ENCODE results near the gene CD226.

Gene CD226

DNA sequence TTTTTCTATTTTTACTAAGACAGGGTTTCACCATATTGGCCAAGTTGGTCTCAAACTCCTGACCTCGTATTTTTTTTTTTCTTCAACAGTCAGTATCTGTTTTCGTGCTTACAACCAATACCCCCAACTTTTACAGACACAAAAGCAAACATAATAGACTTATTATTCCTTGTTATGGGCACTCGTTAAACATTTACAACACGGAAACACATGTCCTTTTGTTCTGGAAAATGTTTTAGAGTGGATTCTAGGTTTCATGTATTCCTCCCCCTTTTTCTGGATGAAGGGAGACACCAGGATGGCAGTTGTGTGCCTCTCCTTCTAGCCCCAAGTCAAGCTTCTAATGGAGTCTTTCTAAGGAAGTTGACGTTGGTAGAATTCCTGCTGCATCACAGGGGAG, 88.8 kb downstream of the CD226 start:
- in situ Hi-C loops (cut with MboI; ENCODE audit: low sequenced_read_pairs, unreplicated experiment) = no loop called here
- TF ChIP-seq, protein P1, sequence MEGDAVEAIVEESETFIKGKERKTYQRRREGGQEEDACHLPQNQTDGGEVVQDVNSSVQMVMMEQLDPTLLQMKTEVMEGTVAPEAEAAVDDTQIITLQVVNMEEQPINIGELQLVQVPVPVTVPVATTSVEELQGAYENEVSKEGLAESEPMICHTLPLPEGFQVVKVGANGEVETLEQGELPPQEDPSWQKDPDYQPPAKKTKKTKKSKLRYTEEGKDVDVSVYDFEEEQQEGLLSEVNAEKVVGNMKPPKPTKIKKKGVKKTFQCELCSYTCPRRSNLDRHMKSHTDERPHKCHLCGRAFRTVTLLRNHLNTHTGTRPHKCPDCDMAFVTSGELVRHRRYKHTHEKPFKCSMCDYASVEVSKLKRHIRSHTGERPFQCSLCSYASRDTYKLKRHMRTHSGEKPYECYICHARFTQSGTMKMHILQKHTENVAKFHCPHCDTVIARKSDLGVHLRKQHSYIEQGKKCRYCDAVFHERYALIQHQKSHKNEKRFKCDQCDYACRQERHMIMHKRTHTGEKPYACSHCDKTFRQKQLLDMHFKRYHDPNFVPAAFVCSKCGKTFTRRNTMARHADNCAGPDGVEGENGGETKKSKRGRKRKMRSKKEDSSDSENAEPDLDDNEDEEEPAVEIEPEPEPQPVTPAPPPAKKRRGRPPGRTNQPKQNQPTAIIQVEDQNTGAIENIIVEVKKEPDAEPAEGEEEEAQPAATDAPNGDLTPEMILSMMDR (IDR thresholded peaks at IDR 0.05; ENCODE audit: borderline replicate concordance, control extremely low read depth, extremely low read depth, insufficient read depth, missing control alignments) = no peak
- DNase-seq (ENCODE audit: low spot score) = no peak

DNA sequence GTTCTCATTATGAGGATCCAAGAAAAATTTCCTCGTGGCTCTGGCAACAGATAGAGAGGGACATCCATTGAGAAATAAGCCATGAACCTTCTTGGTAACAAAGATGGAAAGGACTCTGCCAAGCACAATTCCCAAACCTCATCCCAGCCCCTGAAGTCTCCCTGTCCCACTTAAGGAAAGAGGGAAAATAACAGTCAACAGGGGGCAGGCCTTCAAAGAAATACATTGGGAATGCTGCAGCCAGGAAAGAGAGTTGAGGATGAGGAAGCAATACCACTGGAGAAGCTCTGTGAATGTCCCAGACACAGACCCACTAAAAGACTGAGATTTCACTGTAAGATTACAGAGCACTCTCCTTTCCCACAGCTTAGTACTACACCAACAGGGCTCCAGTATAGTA, 93.2 kb downstream of the CD226 start:
- TF ChIP-seq, protein P1 (IDR thresholded peaks at IDR 0.05; ENCODE audit: borderline replicate concordance, control extremely low read depth, extremely low read depth, insufficient read depth, missing control alignments) = no peak
- in situ Hi-C loops (cut with MboI; ENCODE audit: low sequenced_read_pairs, unreplicated experiment) = no loop called here

DNA sequence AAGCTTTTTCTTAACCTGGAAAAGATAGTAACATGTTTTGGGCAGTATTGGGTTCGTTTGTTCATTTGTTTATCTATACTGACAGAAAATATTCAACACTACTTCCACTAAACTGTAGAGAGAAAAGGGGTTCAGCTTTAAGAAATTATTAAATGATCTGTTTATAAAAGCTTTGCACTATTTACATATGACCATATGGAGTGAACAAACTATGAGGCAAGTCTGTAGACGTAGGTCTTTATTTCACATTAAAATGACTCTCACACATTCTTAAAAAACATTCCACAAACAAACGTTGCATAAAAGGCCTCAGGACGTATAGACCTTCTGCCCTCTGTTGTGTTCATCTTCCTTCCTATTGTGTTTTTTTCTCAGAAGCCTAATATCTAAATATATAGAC, 94.6 kb downstream of the CD226 start:
- TF ChIP-seq, protein P1 (IDR thresholded peaks at IDR 0.05; ENCODE audit: borderline replicate concordance, control extremely low read depth, extremely low read depth, insufficient read depth, missing control alignments) = no peak
- no peak for DNase-seq (ENCODE audit: low spot score)
- in situ Hi-C loops (cut with MboI; ENCODE audit: low sequenced_read_pairs, unreplicated experiment) = no loop called here

More for the DNA sequence above, 93.2 kb downstream of the CD226 start:
- DNase-seq (ENCODE audit: low spot score) = no peak

DNA sequence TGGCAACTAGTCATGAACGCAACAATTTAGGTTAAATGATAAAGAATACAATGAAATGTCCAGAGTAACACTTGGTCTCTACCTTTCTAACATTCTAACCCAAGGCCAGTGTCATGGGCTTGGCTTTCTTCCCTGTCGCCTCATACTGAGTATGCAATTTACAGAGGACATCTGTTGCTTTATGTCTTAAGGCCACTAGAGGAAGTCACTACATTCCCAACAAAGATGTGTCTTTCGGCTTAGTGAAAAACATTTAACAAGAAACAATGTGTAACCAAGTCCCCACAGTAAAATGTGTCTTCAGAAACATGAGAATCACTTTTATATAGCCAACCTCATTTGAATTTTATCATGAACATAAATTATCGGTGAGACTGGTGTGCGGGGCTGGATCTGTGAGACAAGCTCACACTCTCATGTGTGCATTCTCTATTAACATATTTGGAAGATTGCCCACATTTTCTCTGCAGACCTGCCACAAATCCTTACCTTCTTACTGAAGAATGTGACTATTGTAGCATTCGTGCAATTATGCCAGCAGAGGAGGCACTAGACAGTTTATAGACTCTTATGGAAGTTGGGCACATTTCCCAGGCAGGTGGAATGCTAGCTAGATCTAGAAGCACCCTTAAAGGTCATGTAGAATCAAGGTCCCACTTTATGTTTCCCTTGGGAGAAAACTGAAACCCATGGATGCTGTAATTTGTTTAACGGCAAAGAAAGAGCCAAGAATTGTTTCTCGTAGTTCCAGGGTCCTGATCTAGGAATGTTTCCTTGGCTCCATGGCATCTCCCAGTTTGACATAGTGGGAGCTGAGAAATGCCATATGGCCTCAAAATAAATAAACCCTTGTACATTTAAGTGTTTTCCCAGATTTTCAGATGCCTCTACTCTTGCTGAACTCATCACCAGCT, 101.8 kb downstream of the CD226 start:
- in situ Hi-C loops (cut with MboI; ENCODE audit: low sequenced_read_pairs, unreplicated experiment) = no loop called here
- DNase-seq (ENCODE audit: low spot score) = no peak
- TF ChIP-seq, protein P1 (IDR thresholded peaks at IDR 0.05; ENCODE audit: borderline replicate concordance, control extremely low read depth, extremely low read depth, insufficient read depth, missing control alignments) = no peak

DNA sequence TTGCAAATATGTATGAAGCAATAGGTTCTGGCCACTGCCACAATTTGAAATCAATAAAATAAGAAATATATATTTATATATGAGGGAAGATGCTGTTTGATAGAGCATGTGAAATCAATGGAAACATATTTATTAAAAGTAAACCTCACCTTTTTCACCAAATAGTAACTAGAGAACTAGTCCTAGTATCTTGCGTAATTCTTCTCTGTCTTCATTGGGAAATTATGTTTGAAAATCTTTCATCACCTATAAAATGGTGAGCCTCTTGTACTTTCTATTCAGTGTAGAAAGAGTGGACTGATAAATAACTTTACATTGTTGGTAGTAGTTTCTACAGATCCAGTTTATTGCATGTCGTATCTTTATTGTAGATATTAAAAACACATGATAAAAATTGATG, 103.0 kb downstream of the CD226 start:
- DNase-seq (ENCODE audit: low spot score) = no peak

DNA sequence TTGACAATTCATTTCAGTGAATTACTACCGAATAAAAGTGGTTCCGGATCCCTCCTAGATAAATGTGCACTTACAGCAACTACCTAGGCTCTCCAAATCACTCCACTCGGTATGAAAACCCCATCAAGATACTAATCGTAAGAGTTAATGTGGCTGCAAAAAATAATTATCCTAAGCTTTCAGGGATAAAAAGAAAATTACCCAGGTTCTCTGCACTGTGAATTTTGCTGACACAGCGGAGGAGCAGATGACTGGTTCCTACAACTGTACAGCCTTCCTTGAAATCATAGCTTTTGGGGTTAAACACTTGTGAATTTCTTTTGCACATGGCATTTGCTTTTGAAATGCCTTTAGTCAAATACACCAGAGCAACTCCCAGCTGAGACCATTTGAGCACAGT, 104.7 kb downstream of the CD226 start:
- TF ChIP-seq, protein P1 (IDR thresholded peaks at IDR 0.05; ENCODE audit: borderline replicate concordance, control extremely low read depth, extremely low read depth, insufficient read depth, missing control alignments) = no peak
- no peak for DNase-seq (ENCODE audit: low spot score)
- in situ Hi-C loops (cut with MboI; ENCODE audit: low sequenced_read_pairs, unreplicated experiment) = no loop called here

More for the DNA sequence above, 103.0 kb downstream of the CD226 start:
- TF ChIP-seq, protein P1 (IDR thresholded peaks at IDR 0.05; ENCODE audit: borderline replicate concordance, control extremely low read depth, extremely low read depth, insufficient read depth, missing control alignments) = no peak
- in situ Hi-C loops (cut with MboI; ENCODE audit: low sequenced_read_pairs, unreplicated experiment) = no loop called here
